Measurements from ENCODE around the gene TMEM72. TPM values are rescaled to one million over a fixed set of nuclear protein-coding genes. Genes with fewer than 3 reads are reported as not detected.

The TMEM72 gene
- total RNA-seq, 1 donor from 2014 or later: not detected

DNA sequence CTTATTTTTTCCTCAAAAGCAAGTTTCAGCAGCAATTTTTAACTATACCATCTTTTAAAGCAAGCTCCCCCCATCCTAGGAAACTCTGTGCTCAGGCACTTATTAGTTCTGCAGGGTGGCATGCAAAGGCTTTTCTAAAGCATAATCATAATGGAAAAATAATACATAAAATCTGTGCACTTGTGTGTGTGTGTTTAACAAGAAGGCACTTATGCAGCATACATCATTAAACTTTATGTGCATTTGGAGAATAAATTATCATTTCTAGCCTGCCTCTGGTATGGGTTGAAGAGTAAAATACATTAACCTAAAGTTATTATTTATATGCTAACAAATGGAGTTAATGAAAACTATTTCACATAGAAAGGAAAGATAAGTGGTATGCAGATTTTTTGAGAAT lies 42.9 kb downstream of the TMEM72 start:
- DNase-seq (ENCODE audit: low read depth, low spot score): no peak

GRCh38 chr10:44954962-44955361 lies 43.8 kb downstream of the TMEM72 start:
- no peak for DNase-seq (ENCODE audit: low read depth, low spot score)

- no peak for DNase-seq (ENCODE audit: low read depth, low spot score)
Observed at GRCh38 chr10:44955413-44956070, 44.4 kb downstream of the TMEM72 start.

- DNase-seq (ENCODE audit: low read depth, low spot score): no peak
Observed at GRCh38 chr10:44956226-44956625, 45.1 kb downstream of the TMEM72 start.

DNA sequence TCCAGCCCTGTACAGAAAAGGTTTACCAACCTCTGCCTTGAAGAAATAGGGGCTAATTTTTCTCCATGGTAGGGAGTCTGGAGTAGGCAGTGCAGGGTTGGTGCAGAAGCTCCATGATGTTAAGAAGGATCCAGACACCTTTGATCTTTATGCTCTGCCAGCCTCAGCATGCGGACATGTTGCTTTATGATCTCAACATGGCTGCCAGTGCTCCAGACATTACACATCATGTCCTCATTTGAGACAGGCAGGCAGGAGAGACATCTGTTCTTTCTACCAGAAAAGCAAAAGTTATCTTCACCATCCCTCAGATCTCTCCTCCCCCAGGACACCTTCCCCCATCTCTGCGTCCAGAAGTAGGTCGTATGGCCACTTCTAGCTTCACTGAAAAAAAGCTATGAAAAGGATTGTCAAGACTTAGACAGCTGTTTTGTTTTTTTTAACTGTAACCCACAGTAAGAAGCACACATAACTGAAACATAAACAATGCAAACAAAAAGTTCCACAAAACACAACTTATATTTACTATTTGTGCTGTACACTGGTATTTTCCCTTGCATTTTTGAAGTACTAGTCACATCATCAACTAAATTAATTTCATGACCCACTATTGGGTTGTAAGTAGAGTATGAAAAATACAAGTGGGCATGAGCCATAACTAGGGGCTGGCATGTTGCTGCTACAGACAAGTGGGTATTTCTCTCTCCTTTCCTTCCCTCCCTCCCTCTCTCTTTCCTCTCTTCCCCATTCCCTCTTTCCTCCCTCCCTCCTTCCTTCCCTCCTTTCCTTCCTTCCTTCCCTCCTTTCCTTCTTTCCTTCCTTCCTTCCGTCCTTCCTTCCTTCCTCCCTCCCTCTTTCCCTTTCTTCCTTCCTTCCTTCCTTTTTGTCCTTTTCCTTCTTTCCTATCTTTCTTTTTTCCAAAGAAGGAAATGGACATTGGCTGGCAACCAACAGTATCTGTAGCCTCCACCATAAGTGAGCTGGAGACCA lies 45.9 kb downstream of the TMEM72 start:
- no peak for DNase-seq (ENCODE audit: low read depth, low spot score)

DNA sequence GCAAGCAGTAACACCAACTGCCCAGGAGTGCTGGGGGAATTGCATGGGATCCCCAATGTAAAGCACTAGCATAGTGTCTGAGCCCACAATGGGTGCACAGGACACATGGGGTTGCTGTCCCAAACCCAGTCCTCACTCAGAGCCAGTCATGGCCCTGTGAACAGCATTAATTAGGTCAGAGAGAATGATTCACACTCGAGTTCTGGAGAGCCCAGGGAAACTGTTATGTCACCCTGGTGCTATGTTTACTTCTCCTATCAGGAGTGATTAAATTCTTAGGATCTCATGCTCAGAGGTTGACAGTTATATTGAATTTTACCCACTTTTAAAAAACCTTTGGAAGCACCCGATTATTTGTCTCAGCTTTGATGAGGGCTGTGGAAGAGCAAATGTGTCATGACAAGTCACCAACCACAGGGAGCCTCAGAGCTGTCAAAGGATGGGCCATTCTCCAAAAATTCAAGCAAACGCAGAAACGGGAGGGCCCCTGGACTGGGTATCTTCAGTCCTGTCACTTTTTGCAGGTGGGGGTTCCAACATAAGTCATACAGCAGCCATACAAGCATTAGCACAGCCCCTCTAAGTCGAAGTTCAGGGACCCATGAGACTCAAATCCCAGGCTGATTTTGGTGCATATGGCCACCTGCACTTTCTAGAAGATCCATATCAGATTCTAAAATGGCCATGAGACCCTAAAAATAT lies 47.2 kb downstream of the TMEM72 start:
- DNase-seq (ENCODE audit: low read depth, low spot score): no peak

GRCh38 chr10:44958898-44959246 lies 47.7 kb downstream of the TMEM72 start:
- DNase-seq (ENCODE audit: low read depth, low spot score): no peak

DNA sequence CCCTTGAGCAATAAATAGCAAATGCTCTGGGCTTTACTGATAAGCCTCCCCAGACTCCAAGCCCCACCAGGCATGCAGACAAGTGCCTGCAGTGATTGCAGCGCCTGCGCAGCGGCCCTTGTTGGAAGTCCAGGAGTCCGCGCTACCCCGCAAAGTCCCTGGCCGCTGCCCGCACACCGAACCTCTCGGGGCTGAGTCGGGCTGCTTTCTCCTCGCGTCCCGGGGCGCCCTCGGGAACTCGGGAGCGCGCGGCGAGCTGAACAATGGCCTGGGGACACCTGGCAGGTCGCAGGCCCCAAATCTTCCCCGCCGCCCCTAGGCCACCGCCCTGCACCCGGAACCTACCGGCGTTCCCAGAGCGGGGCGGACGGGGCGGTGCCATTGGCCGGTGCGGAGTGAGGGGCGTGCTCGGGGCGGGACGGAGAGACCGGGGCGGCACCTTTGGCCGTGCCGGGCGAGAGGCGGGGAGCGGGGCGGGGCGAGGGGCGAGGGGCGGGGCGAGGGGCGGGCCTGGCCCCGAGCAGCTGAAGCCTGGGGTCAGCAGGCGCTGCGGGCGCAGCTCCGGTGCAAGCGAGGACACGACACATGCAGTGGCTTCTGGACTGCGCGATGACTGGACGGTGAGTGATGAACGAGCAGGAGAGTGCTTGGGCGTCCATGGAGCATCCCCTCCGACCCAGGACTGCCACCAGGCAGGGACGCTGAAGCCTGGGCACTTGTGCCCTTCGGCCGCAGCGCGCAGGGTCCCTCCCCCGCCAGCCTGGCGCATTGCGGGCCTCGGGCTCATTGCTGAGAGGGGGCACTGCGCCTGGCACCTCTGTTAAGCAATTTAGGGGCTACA lies 48.3 kb downstream of the TMEM72 start, which contains the start of gene RASSF4:
RASSF4 (plus strand) TSS at position 556 of the 841 bp plus-strand sequence. CDS start 10,401 bp downstream, outside the sequence.
- no peak for DNase-seq (ENCODE audit: low read depth, low spot score)

GRCh38 chr10:44960088-44960460 lies 48.9 kb downstream of the TMEM72 start:
- DNase-seq (ENCODE audit: low read depth, low spot score): no peak

GRCh38 chr10:44960482-44961229 lies 49.5 kb downstream of the TMEM72 start:
- no peak for DNase-seq (ENCODE audit: low read depth, low spot score)

GRCh38 chr10:44961230-44961571 lies 50.1 kb downstream of the TMEM72 start:
- no peak for DNase-seq (ENCODE audit: low read depth, low spot score)

DNA sequence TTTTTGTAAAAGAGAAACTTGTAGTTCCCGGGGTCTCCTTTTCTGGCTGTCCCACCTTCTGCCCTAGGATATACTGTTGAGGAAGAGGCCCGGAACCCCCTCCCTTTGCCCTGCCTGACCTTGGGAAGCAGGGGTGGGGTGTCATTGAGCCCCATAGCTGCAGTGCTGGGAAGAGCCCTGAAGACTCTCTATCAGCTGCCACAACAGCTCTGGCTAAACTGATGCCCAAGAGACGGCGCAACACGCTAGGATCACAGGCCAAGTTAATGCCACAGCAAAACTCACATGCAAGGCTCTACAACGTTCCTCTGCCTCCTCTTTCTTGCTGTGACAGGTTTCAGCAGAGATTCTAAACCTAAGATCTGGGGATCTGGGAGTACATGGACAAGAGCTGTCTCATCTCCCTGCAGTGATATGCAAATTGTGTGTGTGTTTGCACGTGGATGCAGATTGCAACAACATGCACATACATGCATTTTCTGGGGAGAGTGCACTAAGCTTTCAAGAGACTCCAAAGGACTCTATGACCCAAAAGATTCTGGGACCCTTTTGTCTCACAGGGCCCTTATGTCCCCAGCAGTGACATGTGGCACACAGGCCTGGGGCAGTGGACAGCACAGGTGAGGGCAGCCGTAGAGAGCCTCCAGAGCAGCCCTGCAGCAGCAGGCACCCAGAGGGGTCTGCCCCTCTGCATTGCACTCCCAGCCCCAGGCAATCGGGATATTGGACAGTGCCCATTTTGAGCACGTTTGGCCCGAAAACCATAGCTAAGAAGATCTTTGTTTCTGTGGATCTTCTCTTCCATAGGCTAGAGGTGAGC lies 51.0 kb downstream of the TMEM72 start:
- no peak for DNase-seq (ENCODE audit: low read depth, low spot score)

GRCh38 chr10:44962870-44963738 lies 52.0 kb downstream of the TMEM72 start:
- DNase-seq (ENCODE audit: low read depth, low spot score): no peak

- no peak for DNase-seq (ENCODE audit: low read depth, low spot score)
Observed at GRCh38 chr10:44963772-44964633, 52.9 kb downstream of the TMEM72 start.

- DNase-seq (ENCODE audit: low read depth, low spot score): no peak
Observed at GRCh38 chr10:44965104-44965503, 54.0 kb downstream of the TMEM72 start.

GRCh38 chr10:44965651-44966097 lies 54.5 kb downstream of the TMEM72 start:
- no peak for DNase-seq (ENCODE audit: low read depth, low spot score)

GRCh38 chr10:44966129-44966815 lies 55.1 kb downstream of the TMEM72 start:
- no peak for DNase-seq (ENCODE audit: low read depth, low spot score)

Measured in pulmonary artery endothelial cell (primary cell).